HCT116 (cell line): ENCODE results near the gene SETD1A. TPM values are rescaled to one million over a fixed set of nuclear protein-coding genes. Genes with fewer than 3 reads are reported as not detected.

Source experiments
- ATAC-seq: fragments of 200-7000 bp; cut with Tn5 transposase; 2 replicates; pipeline ENCODE4 v1.9.1; 2020; ENCODE audit warnings: mild to moderate bottlenecking, moderate library complexity
- BruUV-seq: library from RNA; stranded (reverse); fragments of 400-500 nt; replicated peaks from 2 replicates; lab custom pipeline; 2021; lab: Mats Ljungman, UMichigan
- CTCF ChIA-PET: fragments of 300-600 bp; sonication (Branson Sonifier 250); formaldehyde crosslinking; loops from one replicate; lab custom pipeline; 2021; ENCODE audit warnings: antibody characterized with exemption; lab: Charles Lee
- POLR2A ChIA-PET: fragments of 300-600, 350-600 bp; sonication (Branson Sonifier 250); formaldehyde crosslinking; loops from one replicate; lab custom pipeline; 2021; ENCODE audit warnings: antibody characterized with exemption; lab: Charles Lee
- RAD21 ChIA-PET, 2 experiments: fragments of 300-600 bp; sonication (Branson Sonifier 250); formaldehyde crosslinking; loops; one replicate each; lab custom pipeline; 2023; ENCODE audit warnings: low total read pairs in 2 of 2; ENCODE audit not compliant: uncharacterized antibody in 2 of 2, unreplicated experiment in 2 of 2, low non-redundant PET in 1 of 2; lab: Charles Lee
- DNase-seq: peaks from one replicate; pipeline ENCODE4 v3.0.0-alpha.2; 2010; ENCODE audit warnings: low read depth, low spot score
- H2AFZ ChIP-seq: fragments of 200-600 bp; shearing (Covaris generic), sonication (generic); 2 replicates; pipeline ENCODE4 v1.6.1; 2017; ENCODE audit warnings: low read depth, mixed run types, mixed read lengths, antibody characterized with exemption, low read length; ENCODE audit not compliant: poor library complexity, severe bottlenecking
- H3K27ac ChIP-seq: 2 replicates; pipeline ENCODE4 v1.5.1; 2012; ENCODE audit warnings: low read depth, low read length
- H3K27me3 ChIP-seq: fragments of 200-600 bp; sonication (generic); 2 replicates; pipeline ENCODE4 v1.6.1; 2016; ENCODE audit warnings: mixed run types, low read length, mixed read lengths; ENCODE audit not compliant: insufficient read depth
- H3K36me3 ChIP-seq, 2 experiments: fragments of 200-500 bp in 1 of 2; fragments of 200-600 bp in 1 of 2; sonication (Bioruptor generic) in 1 of 2; sonication (generic) in 1 of 2; 2 replicates each; pipeline versions ENCODE4 v1.5.1 to v1.6.1; 2014 to 2016; ENCODE audit warnings: low read length in 2 of 2, inconsistent platforms in 1 of 2, mixed read lengths in 1 of 2, mixed run types in 1 of 2; ENCODE audit not compliant: insufficient read depth in 2 of 2, control insufficient read depth in 1 of 2
- H3K4me1 ChIP-seq, 2 experiments: fragments of 200-600 bp in 1 of 2; sonication (generic) in 1 of 2; 2 replicates each; pipeline versions ENCODE4 v1.5.1 to v1.6.1; 2012 to 2017; ENCODE audit warnings: low read length in 2 of 2, inconsistent platforms in 1 of 2, mild to moderate bottlenecking in 1 of 2, mixed read lengths in 1 of 2, mixed run types in 1 of 2, moderate library complexity in 1 of 2; ENCODE audit not compliant: insufficient read depth in 2 of 2, control insufficient read depth in 1 of 2
- H3K4me2 ChIP-seq: fragments of 200-600 bp; sonication (generic); 2 replicates; pipeline ENCODE4 v1.6.1; 2017; ENCODE audit warnings: mixed run types, low read length, mixed read lengths
- H3K4me3 ChIP-seq, 2 experiments: fragments of 200-600 bp in 1 of 2; sonication (generic) in 1 of 2; replicated peaks in 1 of 2; 2 replicates each; pipeline ENCODE4 v1.5.1; 2011 to 2016; ENCODE audit warnings: low read length in 2 of 2, control low read depth in 1 of 2, low read depth in 1 of 2, mild to moderate bottlenecking in 1 of 2, mixed read lengths in 1 of 2, mixed run types in 1 of 2
- H3K79me2 ChIP-seq: fragments of 200-600 bp; sonication (generic); 2 replicates; pipeline ENCODE4 v1.6.1; 2017; ENCODE audit warnings: mild to moderate bottlenecking, mixed run types, low read length, moderate library complexity, mixed read lengths; ENCODE audit not compliant: insufficient read depth
- H3K9ac ChIP-seq: fragments of 200-600 bp; sonication (generic); 2 replicates; pipeline ENCODE4 v1.6.1; 2016; ENCODE audit warnings: low read length, mixed read lengths
- H3K9me2 ChIP-seq: fragments of 200-600 bp; sonication (generic), shearing (Covaris generic); 2 replicates; pipeline ENCODE4 v1.6.1; 2017; ENCODE audit warnings: mixed run types, mild to moderate bottlenecking, moderate library complexity; ENCODE audit not compliant: insufficient read depth
- H3K9me3 ChIP-seq, 2 experiments: fragments of 200-500 bp in 1 of 2; fragments of 200-600 bp in 1 of 2; sonication (Bioruptor generic) in 1 of 2; sonication (generic) in 1 of 2; 2 replicates each; pipeline ENCODE4 v1.6.1; 2014 to 2017; ENCODE audit warnings: low read length in 2 of 2, mixed read lengths in 2 of 2, inconsistent platforms in 1 of 2, low read depth in 1 of 2, mild to moderate bottlenecking in 1 of 2, mixed run types in 1 of 2, moderate library complexity in 1 of 2; ENCODE audit not compliant: control insufficient read depth in 1 of 2, insufficient read depth in 1 of 2
- H4K20me1 ChIP-seq: fragments of 200-600 bp; sonication (generic), shearing (Covaris generic); 2 replicates; pipeline ENCODE4 v1.6.1; 2017; ENCODE audit warnings: mixed run types, mild to moderate bottlenecking, moderate library complexity; ENCODE audit not compliant: insufficient read depth
- CEBPB ChIP-seq: IDR thresholded peaks from 2 replicates; pipeline ENCODE4 v1.6.1; 2012; ENCODE audit warnings: low read depth
- CTCF ChIP-seq, 3 experiments: fragments of 200-600 bp in 1 of 3; sonication (generic) in 1 of 3; IDR thresholded peaks in 2 of 3; conservative IDR thresholded peaks in 1 of 3; 2 replicates each; pipeline ENCODE4 v1.5.1; 2012 to 2017; ENCODE audit warnings: low read depth in 2 of 3, low read length in 2 of 3, antibody characterized with exemption in 1 of 3, borderline replicate concordance in 1 of 3, control low read depth in 1 of 3, mild to moderate bottlenecking in 1 of 3, mixed read lengths in 1 of 3, mixed run types in 1 of 3, moderate library complexity in 1 of 3; ENCODE audit not compliant: insufficient read depth in 1 of 3
- EGR1 ChIP-seq: IDR thresholded peaks from 2 replicates; pipeline ENCODE4 v1.6.1; 2012; ENCODE audit warnings: low read depth
- ELF1 ChIP-seq: IDR thresholded peaks from 2 replicates; pipeline ENCODE4 v1.6.1; 2012; ENCODE audit warnings: low read depth, borderline replicate concordance
- EZH2 ChIP-seq: fragments of 200-600 bp; sonication (generic); IDR thresholded peaks from 2 replicates; pipeline ENCODE4 v1.6.1; 2017; ENCODE audit warnings: antibody characterized with exemption, mixed run types
- EZH2phosphoT487 ChIP-seq: fragments of 200-600 bp; IDR thresholded peaks from 2 replicates; pipeline ENCODE4 v1.6.1; 2018; ENCODE audit warnings: antibody characterized with exemption, borderline replicate concordance
- FOSL1 ChIP-seq: IDR thresholded peaks from 2 replicates; pipeline ENCODE4 v1.6.1; 2012; ENCODE audit warnings: low read depth
- JUND ChIP-seq: IDR thresholded peaks from 2 replicates; pipeline ENCODE4 v1.6.1; 2012
- POLR2A ChIP-seq: IDR thresholded peaks from 2 replicates; pipeline ENCODE4 v1.7.0; 2011; ENCODE audit warnings: borderline replicate concordance; ENCODE audit not compliant: insufficient read depth, insufficient read length; ENCODE audit errors: extremely low read depth
- POLR2AphosphoS5 ChIP-seq: IDR thresholded peaks from 2 replicates; pipeline ENCODE4 v1.6.1; 2011; ENCODE audit warnings: mild to moderate bottlenecking, low read depth, low read length, moderate library complexity
- RAD21 ChIP-seq: IDR thresholded peaks from 2 replicates; pipeline ENCODE4 v1.6.1; 2012; ENCODE audit warnings: low read depth, mild to moderate bottlenecking
- REST ChIP-seq: IDR thresholded peaks from 2 replicates; pipeline ENCODE4 v1.6.1; 2012; ENCODE audit warnings: low read depth
- SP1 ChIP-seq: IDR thresholded peaks from 2 replicates; pipeline ENCODE4 v1.6.1; 2012; ENCODE audit warnings: low read depth
- SRF ChIP-seq: IDR thresholded peaks from 2 replicates; pipeline ENCODE4 v1.6.1; 2012; ENCODE audit warnings: low read depth
- YY1 ChIP-seq: IDR thresholded peaks from 2 replicates; pipeline ENCODE4 v1.6.1; 2011; ENCODE audit warnings: low read length, low read depth, moderate library complexity, mild to moderate bottlenecking; ENCODE audit not compliant: insufficient replicate concordance; ENCODE audit errors: extremely low read depth
- ZNF274 ChIP-seq: fragments of 200-500 bp; sonication (Bioruptor generic); IDR thresholded peaks from 2 replicates; pipeline ENCODE4 v1.6.1; 2014; ENCODE audit warnings: mild to moderate bottlenecking, low read depth, low read length, inconsistent platforms
- intact Hi-C: fragments of 100-400 bp; cut with micrococcal nuclease; formaldehyde crosslinking; loops from 2 replicates; pipeline ENCODE4 v1.10.0; 2022
- total RNA-seq: library from RNA; stranded (reverse); gene quantifications from one replicate; pipeline ENCODE4 v1.2.1, GENCODE V29; 2021; ENCODE audit not compliant: unreplicated experiment
- TF ChIP-seq, protein P1 (sequence below): IDR thresholded peaks from 2 replicates; pipeline ENCODE4 v1.6.1; 2012
- TF ChIP-seq, protein P2 (sequence below): IDR thresholded peaks from 2 replicates; pipeline ENCODE4 v1.6.1; 2011; ENCODE audit warnings: mild to moderate bottlenecking, low read length, moderate library complexity; ENCODE audit not compliant: insufficient replicate concordance; ENCODE audit errors: extremely low read depth

SETD1A gene
- total RNA-seq, 1 experiment from 2014 or later: 26.9 TPM

DNA sequence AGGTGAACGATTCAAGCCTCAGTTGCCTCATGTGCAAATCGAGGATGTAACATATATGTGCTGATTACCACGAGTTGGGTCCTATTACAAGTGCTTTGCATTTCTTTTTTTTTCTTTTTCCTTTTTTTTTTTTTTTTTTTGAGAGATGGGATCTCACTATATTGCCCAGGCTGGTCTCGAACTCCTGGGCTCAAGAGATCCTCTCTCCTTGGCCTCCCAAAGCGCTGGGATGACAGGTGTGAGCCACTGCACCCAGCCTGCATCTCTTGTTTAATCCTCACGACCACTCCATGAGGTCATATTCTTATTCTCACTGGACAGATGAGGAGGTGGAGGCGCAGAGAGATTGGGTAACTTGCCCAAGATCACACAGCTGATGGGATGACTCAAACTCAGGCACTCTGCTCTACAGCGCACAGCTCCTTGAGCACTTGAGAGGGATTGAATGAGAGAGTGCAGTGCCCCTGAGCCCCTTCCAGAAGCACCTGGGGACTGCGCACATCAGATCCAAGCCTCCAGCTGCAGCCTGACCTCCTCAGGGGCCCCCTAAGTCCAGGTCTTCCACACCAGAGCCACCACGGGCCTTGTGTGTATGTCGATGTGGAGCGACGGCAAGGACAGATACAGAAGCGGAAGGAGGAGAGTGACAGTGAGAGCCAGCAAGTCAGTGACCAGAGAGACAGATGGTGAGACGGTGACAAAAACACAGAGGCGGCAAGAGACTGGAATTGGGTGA, 48.0 kb downstream of the SETD1A start:
- no peak for ATAC-seq
- no peaks in the 10 kb centered on the region for H3K9me2 ChIP-seq
- no peaks in the 10 kb centered on the region for H3K27me3 ChIP-seq
- H3K9me3 ChIP-seq: no peaks in the 10 kb centered on the region
- H3K4me3 ChIP-seq: no peak overlapping the region
- peaks cover 0 to 8% of the 10 kb centered on the region in 2 experiments; a peak in 2 of 4 replicates for H3K4me1 ChIP-seq
- H3K9ac ChIP-seq: no peak overlapping the region
- no peaks in the 10 kb centered on the region for H3K79me2 ChIP-seq
- BruUV-seq: no TSS peak
- ChIA-PET CTCF (no interaction called here), POLR2A (no interaction called here), RAD21 (no interaction called here)
- H3K27ac ChIP-seq: no peak overlapping the region
- H4K20me1 ChIP-seq: no peaks in the 10 kb centered on the region
- intact Hi-C loops: no loop called here
- no peak for TF ChIP-seq POLR2AphosphoS5
- TF ChIP-seq, protein P1, sequence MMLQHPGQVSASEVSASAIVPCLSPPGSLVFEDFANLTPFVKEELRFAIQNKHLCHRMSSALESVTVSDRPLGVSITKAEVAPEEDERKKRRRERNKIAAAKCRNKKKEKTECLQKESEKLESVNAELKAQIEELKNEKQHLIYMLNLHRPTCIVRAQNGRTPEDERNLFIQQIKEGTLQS: no peak
- TF ChIP-seq EZH2phosphoT487: no peak
- no peak for TF ChIP-seq EGR1
- no peak for TF ChIP-seq YY1
- no peak for TF ChIP-seq JUND
- no peak for TF ChIP-seq RAD21
- TF ChIP-seq EZH2: no peak
- TF ChIP-seq CTCF (IDR thresholded peaks at IDR 0.05 in 2 of 3, conservative IDR thresholded peaks at IDR 0.05 in 1 of 3; ENCODE audit: borderline replicate concordance in 1 of 3, insufficient read depth in 1 of 3, low read depth in 2 of 3, low read length in 2 of 3): no peak
- no peak for TF ChIP-seq CEBPB
- no peak for TF ChIP-seq POLR2A
- TF ChIP-seq SRF: no peak
- TF ChIP-seq, protein P2, sequence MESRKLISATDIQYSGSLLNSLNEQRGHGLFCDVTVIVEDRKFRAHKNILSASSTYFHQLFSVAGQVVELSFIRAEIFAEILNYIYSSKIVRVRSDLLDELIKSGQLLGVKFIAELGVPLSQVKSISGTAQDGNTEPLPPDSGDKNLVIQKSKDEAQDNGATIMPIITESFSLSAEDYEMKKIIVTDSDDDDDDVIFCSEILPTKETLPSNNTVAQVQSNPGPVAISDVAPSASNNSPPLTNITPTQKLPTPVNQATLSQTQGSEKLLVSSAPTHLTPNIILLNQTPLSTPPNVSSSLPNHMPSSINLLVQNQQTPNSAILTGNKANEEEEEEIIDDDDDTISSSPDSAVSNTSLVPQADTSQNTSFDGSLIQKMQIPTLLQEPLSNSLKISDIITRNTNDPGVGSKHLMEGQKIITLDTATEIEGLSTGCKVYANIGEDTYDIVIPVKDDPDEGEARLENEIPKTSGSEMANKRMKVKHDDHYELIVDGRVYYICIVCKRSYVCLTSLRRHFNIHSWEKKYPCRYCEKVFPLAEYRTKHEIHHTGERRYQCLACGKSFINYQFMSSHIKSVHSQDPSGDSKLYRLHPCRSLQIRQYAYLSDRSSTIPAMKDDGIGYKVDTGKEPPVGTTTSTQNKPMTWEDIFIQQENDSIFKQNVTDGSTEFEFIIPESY: no peak
- no peak for TF ChIP-seq REST
- no peak for TF ChIP-seq ELF1
- no peak for TF ChIP-seq ZNF274
- no peak for TF ChIP-seq SP1
- TF ChIP-seq FOSL1: no peak
- H2AFZ ChIP-seq: no peak overlapping the region
- H3K36me3 ChIP-seq: no peaks in the 10 kb centered on the region
- H3K4me2 ChIP-seq: no peak overlapping the region
- DNase-seq: no peak
